Vagina (tissue), 2 donors: ENCODE data around the gene CSTPP1. TPM values are rescaled to one million over a fixed set of nuclear protein-coding genes. Genes with fewer than 3 reads are reported as not detected.

Experiments used
- DNase-seq, 2 donors: peaks; one replicate each; pipeline ENCODE4 v3.0.0-alpha.2; 2017; ENCODE audit errors: extremely low spot score in 2 of 2
- H3K27ac ChIP-seq: fragments of 200-600 bp; sonication (generic); one replicate; pipeline ENCODE4 v1.5.1; 2019
- H3K27me3 ChIP-seq: fragments of 200-600 bp; sonication (generic); one replicate; pipeline ENCODE4 v1.5.1; 2019
- H3K36me3 ChIP-seq, 2 donors: fragments of 200-600 bp; sonication (generic); one replicate each; pipeline ENCODE4 v1.5.1; 2017 to 2019
- H3K4me1 ChIP-seq: fragments of 200-600 bp; sonication (generic); one replicate; pipeline ENCODE4 v1.5.1; 2019
- H3K4me3 ChIP-seq, 2 donors: fragments of 200-600 bp; sonication (generic); 1 replicate in 1 of 2; 2 replicates in 1 of 2; pipeline ENCODE4 v1.5.1; 2016 to 2019
- H3K9me3 ChIP-seq: fragments of 200-600 bp; sonication (generic); one replicate; pipeline ENCODE4 v1.5.1; 2019
- CTCF ChIP-seq, 3 experiments: fragments of 450-650 bp in 2 of 3; fragments of 200-600 bp in 1 of 3; sonication (generic) in 1 of 3; IDR thresholded peaks; one replicate each; pipeline ENCODE4 v1.5.1; 2017 to 2019; ENCODE audit warnings: antibody characterized with exemption in 3 of 3, mild to moderate bottlenecking in 2 of 3, moderate library complexity in 2 of 3
- POLR2A ChIP-seq, 2 donors: fragments of 450-650 bp; IDR thresholded peaks; one replicate each; pipeline ENCODE4 v1.6.1; 2017; ENCODE audit warnings: antibody characterized with exemption in 2 of 2, mild to moderate bottlenecking in 2 of 2, moderate library complexity in 2 of 2
- POLR2AphosphoS5 ChIP-seq, 2 donors: sonication (generic); formaldehyde crosslinking; IDR thresholded peaks; one replicate each; pipeline ENCODE4 v1.9.0; 2017; ENCODE audit warnings: antibody characterized with exemption in 2 of 2, mild to moderate bottlenecking in 2 of 2, low read depth in 1 of 2; ENCODE audit not compliant: insufficient read depth in 1 of 2
- intact Hi-C: fragments of 100-400 bp; cut with DNase I; formaldehyde crosslinking; loops from one replicate; pipeline ENCODE4 v1.15.1; 2023
- total RNA-seq: library from RNA; depleted of rRNA; stranded (reverse); fragments of >200 nt; gene quantifications from one replicate; pipeline ENCODE4 v1.2.3, GENCODE V29; 2016

Gene CSTPP1
- total RNA-seq, 1 donor from 2014 or later: 30.7 TPM

DNA sequence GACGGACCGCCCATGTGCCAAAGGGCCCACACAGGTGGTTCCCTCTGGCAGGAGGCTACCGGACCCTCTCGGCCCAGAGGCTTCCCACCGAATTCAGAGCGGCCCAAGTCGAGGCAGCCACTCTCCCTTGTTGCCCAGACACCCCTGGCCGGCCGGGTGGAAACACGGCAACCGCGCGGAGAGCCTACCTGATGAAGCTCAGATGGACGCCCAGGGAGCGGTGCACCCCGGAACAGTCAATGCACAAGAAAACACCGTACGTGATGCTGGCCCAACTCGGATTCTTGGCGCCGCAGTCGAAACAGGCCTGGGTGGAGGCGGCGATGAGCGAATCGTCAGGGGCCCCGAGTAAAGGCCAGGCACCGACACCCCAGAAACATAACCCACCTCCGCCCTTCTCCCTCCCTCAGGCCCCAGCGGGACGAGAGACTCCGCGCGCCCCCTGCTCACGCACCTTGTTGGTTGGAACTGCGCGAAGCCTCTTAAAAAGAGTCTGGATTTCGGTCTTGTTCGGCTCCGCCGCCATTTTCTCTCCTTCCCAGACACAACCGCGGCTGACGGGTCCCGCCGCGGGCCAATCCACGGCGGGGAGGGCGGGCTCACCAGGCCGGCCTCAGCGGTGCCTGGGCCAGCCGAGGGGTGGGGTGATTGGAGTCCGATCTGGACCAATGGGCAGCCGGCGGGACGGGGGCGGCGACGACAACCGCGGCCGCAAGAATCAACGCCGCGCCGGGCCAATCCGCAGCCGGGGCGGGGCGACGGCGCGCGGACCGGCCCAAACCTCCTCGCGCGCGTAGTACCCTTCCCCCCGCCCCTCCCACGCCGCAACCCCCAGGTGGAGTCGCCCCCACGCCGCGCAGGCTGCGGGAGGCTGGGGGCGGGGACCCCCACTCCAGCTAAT lies 240.0 kb downstream of the CSTPP1 start, which contains the start of gene ARFGAP2:
ARFGAP2 (minus strand) TSS at position 552 of the 901 bp plus-strand sequence; CDS start at position 526, 26 bp downstream.
- DNase-seq: peak in 1 of 2 donors; percentile 97
- Histone ChIP-seq H3K9me3 (no peaks in the 10 kb centered on the region), H3K4me1 (peaks cover 53% of the 10 kb centered on the region), H3K36me3 (peaks cover 0 to 42% of the 10 kb centered on the region in 2 donors), H3K27ac (peak within 1 kb of the TSS; percentile 98), H3K4me3 (peak within 1 kb of the TSS; percentile 81 to 96), H3K27me3 (no peaks in the 10 kb centered on the region)
- TF ChIP-seq POLR2A (IDR thresholded peaks at IDR 0.05) (peak in 1 of 2 donors; percentile 18), POLR2AphosphoS5 (IDR thresholded peaks at IDR 0.05; ENCODE audit: insufficient read depth in 1 of 2, low read depth in 1 of 2) (peak; percentile 14 to 88), CTCF (IDR thresholded peaks at IDR 0.05) (no peak)
- intact Hi-C loops: loop anchor here (5.0 kb wide), 3 partner anchors 36 to 176 kb away; partner anchors contain the start of genes DDB2, MYBPC3 and NR1H3

DNA sequence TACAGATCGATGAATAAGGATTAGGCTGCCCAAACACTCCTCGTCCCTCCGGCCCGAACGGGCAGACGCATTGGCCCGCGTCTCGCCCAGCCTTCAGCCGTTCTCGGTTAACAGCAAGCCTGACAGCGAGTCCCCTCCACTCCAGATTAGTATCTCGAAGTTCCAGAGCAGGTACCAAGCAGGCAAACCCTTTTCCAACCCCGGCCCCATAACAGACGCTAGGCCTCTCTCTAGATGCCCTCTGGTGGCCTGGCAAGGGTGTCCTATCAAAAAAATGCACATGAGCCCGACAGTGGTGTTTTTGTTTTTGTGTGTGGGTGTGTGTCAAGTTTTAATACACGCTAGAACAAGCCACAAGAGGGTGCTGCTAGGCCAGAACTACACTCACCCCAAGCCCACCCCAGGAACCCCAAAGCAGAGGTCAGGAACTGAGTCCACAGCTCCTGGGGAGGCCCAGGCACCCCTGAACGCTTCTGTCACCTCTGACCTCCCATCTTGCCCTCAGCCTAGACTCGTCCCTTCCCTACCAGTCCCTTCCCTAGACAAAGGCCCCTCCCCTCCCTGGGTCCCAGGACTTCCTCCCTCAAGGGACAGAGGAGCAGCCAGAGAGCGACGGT lies 240.8 kb downstream of the CSTPP1 start:
- H3K4me3 ChIP-seq: peak overlapping the region; percentile 81 to 96
- H3K4me1 ChIP-seq: peaks cover 45% of the 10 kb centered on the region
- H3K36me3 ChIP-seq: peaks cover 0 to 37% of the 10 kb centered on the region in 2 donors
- TF ChIP-seq CTCF (IDR thresholded peaks at IDR 0.05) (peak; percentile 44 to 69 (median 66)), POLR2AphosphoS5 (IDR thresholded peaks at IDR 0.05; ENCODE audit: insufficient read depth in 1 of 2, low read depth in 1 of 2) (peak; percentile 42 to 66), POLR2A (IDR thresholded peaks at IDR 0.05) (no peak)
- peak in 1 of 2 donors; percentile 94 for DNase-seq
- intact Hi-C loops: loop anchor here (5.0 kb wide), 3 partner anchors 35 to 175 kb away; partner anchors contain the start of genes DDB2, MYBPC3 and NR1H3
- H3K9me3 ChIP-seq: no peaks in the 10 kb centered on the region
- peak overlapping the region; percentile 98 for H3K27ac ChIP-seq
- no peaks in the 10 kb centered on the region for H3K27me3 ChIP-seq

GRCh38 chr11:47177846-47178245 lies 241.3 kb downstream of the CSTPP1 start:
- Histone ChIP-seq H3K9me3 (no peaks in the 10 kb centered on the region), H3K36me3 (peaks cover 0 to 32% of the 10 kb centered on the region in 2 donors), H3K4me3 (no peak overlapping the region), H3K27ac (peak overlapping the region; percentile 98), H3K27me3 (no peaks in the 10 kb centered on the region), H3K4me1 (peaks cover 40% of the 10 kb centered on the region)
- intact Hi-C loops: loop anchor here (5.0 kb wide), 3 partner anchors 34 to 174 kb away; partner anchors contain the start of genes DDB2, MYBPC3 and NR1H3
- no peak for TF ChIP-seq POLR2AphosphoS5 (IDR thresholded peaks at IDR 0.05; ENCODE audit: insufficient read depth in 1 of 2, low read depth in 1 of 2)
- TF ChIP-seq CTCF (IDR thresholded peaks at IDR 0.05): no peak
- no peak for TF ChIP-seq POLR2A (IDR thresholded peaks at IDR 0.05)
- DNase-seq: no peak

GRCh38 chr11:47178316-47178715 lies 241.8 kb downstream of the CSTPP1 start:
- intact Hi-C loops: loop anchor here (5.0 kb wide), 3 partner anchors 34 to 174 kb away; partner anchors contain the start of genes DDB2, MYBPC3 and NR1H3
- Histone ChIP-seq H3K36me3 (peaks cover 0 to 27% of the 10 kb centered on the region in 2 donors), H3K27me3 (no peaks in the 10 kb centered on the region), H3K4me3 (no peak overlapping the region), H3K4me1 (peaks cover 35% of the 10 kb centered on the region), H3K9me3 (no peaks in the 10 kb centered on the region), H3K27ac (peak overlapping the region; percentile 98)
- DNase-seq: no peak
- no peak for TF ChIP-seq POLR2A (IDR thresholded peaks at IDR 0.05)
- TF ChIP-seq CTCF (IDR thresholded peaks at IDR 0.05): no peak
- no peak for TF ChIP-seq POLR2AphosphoS5 (IDR thresholded peaks at IDR 0.05; ENCODE audit: insufficient read depth in 1 of 2, low read depth in 1 of 2)
